GM21786 (cell line): ENCODE results near the gene HIVEP3.

ENCODE experiments used
- ATAC-seq: cut with Tn5 transposase; IDR thresholded peaks from one replicate; pipeline ENCODE4 v1.9.1; 2021; ENCODE audit not compliant: unreplicated experiment

The HIVEP3 gene

DNA sequence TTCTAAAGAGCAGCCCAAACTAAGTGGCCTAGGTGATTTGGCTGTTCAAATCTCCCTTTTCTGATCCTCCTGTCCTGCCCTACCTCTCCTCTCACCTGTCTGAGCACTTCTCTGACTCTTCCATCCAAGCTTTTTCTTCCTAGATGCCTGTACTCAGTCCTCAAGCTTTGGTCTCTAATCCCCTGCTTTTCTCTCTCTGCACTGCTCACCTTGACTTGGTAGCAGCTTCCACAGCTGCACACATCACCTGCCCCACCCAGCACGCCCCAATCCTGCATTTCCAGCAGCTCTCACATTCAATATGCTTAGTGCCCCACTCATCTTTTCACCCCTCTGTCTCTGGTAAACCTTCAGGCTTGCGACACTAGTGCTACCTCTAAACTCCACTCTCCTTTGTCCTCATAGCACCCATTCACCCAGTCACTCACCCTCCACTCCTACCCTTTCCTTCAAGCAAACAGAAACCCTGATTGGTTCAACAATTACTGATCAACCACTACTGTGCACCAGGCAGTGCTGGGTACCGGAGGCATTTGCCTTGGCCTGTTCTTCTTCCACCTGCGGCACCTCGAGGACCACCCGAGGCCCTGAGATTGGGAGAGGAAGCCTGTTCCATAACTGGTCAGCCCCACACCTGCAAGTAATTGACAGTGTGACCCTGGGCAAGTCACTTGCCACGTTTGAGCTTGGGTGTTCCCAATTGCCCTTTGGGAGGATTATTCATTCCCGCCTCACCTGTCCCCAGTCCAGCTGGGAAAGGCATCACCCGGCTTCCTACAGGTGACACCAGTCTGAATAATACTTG is 298.2 kb downstream of the HIVEP3 start:
- ATAC-seq, result no peak

DNA sequence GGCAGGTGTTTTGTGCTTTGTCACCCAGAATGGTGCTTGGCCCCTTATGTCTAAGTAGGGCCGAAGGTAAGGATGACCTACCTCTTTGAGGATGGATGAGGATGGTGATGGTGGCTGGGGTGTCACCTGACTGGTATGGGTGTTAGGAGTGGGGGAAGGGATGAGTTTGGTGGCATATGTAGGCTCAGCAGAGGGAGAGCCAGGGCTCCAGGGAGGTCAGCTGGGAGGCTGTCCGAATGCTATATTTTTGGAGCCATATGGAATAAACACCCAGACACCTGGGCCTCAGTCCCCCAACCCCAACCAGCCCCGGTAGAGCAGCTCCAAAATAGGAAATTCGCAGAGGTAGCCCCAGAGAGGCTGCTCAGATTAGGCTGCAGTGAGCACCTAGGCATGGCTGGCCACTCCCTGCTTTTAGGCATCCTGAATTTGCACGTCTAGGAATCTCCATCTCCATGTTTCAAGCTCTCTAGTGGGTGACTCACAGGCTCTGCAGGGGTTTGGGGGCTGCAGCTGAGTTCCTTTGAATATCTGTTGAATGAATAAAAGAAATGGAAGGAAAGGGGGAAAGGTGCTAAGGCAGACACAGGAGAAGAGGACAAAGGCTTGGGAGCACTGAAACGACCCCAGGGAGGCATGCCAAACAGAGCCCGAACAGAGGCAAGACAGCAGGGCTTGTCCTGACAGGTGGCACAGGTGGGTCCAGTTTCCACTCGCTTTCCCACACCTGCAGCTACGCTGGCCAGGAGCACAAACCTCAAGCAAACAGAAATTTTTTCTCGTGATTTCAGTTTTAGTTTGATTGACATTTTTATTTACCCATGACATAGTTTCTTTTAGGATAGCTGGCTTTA is 299.0 kb downstream of the HIVEP3 start:
- no peak for ATAC-seq

DNA sequence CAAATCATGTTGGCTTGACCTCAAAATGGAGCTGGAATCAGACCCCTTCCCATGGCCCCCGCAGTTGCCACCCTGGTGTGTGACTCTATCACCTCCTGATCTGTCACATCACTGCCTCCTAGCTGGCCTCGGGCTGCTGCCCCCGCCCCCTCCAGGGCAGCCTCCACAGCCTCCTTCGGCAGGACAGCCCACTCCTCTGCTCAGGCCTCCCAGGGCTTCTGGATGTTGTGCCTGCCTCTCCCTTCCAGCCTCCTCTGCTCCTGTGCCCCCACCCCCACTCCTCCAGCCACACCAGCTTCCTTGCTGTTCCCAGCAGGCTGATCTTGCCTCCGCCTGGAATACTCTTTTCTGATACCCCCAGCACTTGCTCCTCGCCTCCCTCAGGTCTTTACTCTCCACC is 299.9 kb downstream of the HIVEP3 start:
- no peak for ATAC-seq

DNA sequence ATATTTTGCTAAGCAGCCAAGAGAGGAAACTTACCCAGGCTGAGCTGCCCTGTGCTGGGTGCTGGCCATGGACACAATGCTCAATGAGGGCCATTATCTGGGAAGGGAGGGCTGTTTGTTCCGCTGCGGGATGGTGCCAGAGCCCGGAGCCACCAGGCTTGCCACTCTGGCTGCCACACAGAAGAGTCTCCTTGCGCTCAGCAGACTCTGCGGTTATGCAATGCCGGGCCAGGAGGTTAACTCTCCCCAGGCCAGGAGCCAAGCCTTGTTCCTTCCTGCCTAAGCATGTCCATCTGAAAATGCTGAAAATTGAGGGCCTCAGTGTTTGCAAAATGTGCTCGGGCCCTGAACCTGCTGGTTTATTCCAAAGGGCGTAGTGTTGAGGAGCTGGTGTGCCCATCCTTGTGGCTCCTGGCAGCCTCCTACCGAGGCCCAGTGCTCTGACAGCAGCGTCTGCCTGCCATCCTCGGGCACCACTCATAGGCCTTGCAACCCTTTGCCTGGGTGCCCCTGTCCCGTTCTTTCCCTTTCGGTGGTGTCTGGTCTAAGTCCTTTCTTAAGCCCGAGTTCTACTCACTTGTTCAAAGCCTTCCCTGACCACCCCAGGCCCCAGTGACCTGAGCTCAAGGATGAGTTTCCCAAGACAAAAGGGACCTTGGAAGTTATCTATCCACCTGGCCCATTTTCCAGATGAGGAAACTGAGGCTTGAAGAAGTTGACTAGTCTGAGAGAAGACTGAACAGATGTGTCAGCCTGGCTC is 300.5 kb downstream of the HIVEP3 start:
- no peak for ATAC-seq

DNA sequence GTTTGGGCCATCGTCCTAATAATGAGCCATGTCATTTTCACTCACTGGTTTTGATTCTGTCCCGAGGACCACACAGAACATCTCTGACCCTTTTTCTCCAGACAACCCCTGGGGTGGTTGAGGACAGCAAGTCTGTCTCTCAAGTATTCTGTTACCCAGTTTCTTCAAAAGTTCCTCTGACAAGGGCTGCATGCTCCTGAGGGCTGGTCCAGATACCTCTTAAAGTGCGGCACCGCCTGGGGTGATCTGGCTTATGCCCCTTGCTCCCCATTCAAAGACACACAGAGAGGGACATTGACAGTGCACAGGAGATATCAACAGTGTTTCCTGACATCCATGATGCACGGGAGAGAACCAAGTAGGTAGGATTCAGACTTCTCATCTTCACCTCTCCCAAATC is 301.4 kb downstream of the HIVEP3 start:
- ATAC-seq, result no peak

DNA sequence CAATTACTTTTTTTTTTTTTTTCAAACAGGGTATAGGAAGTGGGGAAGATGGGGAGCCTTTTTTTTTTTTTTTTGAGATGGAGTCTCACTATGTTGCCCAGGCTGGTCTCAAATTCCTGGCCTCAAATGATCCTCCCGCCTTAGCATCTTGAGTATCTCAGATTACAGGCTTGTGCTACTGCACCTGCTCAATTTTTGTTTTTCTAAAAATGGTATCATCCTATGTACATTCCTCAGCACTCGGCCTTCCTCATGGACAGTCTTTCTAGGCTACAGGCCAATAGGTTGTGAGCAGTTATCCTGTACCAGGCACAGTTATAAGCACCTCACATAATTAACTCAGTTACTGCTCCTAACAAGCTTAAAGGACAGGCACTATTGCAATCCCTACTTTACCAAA is 302.2 kb downstream of the HIVEP3 start:
- no peak for ATAC-seq

DNA sequence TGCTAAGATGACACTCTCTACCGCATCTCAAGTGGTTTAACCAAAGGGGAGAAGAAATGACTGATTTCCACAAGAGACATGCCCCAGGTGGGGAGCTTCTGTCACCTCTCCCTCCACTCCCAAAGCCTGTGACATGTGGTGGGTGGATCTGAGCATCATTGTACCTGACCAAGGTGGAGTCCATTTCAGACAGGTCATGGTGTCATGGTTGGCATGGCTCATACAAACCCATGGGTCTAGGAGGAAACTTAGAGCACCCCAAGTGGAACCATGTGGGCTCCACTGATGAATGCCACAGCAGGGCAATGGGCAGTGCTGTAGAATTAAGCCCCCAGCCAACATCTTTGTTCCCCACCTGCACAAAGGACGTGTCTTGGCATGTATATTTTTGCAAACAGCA is 302.7 kb downstream of the HIVEP3 start:
- ATAC-seq, result no peak

DNA sequence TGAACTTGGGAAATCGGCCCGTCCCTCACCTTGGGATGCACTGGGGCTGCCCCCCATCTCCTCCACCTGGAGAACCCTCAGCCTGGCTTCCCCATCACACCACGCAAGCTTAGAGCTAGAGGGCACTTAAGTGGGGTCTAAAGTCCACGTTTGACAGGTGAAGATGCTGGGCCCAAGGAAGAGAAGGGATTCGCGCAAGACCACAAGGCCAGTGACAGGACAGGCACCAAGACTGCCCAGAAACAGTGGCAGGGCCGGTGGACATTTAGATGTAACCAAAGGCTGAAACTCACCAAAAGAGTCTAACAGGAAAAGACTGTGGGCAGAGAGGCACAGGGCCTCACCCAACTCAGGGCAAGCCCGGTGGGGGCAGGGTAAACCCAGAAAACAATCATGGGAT is 303.4 kb downstream of the HIVEP3 start:
- no peak for ATAC-seq

DNA sequence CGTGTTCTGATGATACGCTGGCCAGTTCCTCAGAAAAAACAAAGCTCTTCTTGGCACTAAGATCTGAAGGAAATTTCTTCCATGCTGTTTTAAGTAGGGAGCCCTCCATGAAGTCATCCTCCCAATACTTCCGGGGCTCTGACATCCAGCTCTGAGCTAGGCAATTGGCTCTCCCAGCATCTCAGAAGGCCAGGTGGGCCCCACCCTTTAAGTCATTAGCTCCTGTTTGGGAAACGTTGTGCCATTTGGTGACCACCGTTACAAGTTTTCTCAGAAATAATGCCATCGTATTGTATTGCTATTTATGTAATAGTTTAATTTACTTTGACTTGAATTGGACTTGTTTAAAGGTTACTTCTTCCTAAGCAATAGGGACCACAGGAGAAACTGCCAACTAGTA is 303.9 kb downstream of the HIVEP3 start:
- no peak for ATAC-seq

DNA sequence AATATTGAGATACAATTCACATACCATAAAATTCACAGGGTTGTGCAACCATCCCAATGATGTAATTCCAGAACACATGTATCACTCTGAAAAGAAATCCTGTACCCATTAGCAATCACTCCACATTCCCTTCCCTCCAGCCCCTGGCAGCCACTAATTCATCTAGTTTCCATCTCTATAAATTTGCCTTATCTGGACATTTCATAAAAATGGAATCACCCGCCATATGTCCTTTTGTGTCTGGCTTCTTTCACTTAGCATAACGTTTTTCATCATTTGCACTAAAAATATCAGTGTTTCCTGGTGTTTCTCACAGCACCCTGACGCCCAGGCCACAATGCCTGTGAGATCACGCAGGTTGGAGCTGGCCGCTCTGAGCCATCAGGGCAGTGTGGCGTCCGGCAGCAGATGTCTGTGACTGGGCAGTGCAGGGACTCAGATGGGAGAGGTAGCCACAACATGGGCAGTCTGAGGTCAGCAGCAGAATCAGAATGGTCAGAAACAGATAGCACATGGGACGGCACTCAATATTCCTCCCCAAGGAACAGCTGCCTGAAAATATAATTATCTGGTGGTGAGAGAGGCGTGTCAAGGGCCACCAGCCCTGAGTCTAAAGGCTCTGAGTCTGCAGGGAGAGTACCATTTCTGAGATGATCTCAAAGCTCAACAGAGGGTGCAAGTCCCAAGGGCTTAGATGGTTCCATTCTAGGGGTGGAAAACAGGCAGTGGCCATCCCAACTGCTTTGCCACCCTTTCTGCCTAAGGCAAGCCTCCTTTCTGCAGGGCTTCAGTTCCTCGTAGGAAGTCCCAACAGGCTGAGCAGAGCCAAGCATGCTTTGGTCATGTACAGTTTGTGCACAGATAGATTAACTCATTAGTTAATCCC is 304.8 kb downstream of the HIVEP3 start:
- no peak for ATAC-seq

DNA sequence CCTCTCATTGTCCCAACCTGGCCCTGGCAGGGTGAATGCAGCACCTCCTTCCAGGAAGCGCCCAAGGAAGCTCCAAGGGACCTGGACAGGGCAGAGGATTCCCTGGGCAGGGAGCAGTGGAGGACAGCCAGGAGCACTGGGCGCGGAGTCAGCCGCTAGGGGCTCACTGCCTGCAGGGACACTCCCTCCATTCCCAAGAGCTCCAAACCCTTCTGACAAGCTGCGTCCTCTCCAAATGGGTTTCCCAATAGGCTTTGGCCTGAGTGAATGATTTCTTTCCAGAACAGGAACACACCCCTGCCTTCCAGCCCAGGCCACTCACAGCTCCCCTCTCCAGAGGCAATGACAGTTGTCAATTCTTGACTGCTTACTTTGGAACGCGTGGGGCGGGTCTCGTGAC is 305.8 kb downstream of the HIVEP3 start:
- ATAC-seq, result no peak

DNA sequence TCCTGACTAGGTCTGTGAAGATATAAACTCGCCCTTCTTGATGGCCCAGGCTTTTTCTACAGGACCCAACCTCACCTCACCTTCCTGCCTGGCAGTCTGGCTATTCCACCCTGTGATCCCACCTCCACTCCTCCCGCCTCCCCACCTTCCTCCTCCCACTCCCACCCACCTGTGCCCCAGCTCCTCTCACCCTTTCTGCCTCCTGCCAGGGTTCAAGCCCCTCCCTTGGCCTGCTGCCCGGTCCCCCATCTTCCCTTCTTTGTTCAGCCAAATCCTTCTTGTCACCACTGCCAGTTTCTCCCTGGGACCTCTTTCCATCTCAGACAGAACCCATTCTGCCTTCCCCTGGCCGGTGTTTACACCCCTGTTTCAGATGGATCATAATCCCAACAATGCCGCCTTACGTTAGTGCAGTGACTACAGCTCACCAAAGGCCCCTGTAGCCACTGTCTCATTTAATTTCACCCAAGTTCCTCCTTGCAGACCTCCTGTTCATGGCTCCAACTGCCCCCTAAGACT is 306.7 kb downstream of the HIVEP3 start:
- ATAC-seq, result no peak

DNA sequence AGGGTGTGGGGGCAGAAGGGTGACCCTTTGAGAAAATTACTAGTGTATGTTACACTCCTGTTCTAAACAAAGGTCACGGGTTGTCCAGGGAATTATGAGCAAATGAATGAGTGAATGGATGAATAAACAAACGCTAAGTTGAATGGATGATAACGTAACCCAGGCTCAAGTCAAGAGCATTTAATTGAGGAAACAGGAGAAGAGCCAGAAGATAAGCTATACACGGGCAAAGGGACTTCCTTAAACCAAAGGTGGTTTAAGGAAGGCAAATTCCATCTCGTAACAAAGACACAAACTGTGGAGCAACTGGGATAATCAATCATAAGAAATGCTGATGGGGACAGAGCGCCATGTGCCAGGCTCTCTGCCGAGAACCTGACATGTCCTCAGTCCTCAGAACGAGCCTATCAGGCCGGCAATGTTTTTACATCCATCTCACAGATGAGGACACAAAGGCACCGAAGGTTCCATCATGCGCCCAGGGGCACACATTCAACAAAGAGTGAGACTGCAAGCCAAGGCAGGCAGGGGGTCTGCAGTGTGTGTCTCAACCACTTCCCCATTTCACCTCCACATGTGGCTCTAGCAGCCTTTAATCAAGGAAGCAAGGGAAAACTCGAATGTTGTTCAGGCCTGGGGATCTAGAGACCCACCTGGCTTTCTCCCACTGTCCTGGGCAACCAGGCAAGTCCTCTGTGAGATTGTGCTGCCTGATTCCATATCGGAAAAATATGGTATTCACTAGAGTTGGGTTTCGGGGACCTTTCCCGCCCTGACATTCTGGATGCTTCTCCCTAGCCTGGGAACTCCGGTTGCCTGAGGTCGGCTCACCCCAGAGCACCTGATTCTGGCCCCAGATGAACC is 307.4 kb downstream of the HIVEP3 start:
- ATAC-seq, result no peak

DNA sequence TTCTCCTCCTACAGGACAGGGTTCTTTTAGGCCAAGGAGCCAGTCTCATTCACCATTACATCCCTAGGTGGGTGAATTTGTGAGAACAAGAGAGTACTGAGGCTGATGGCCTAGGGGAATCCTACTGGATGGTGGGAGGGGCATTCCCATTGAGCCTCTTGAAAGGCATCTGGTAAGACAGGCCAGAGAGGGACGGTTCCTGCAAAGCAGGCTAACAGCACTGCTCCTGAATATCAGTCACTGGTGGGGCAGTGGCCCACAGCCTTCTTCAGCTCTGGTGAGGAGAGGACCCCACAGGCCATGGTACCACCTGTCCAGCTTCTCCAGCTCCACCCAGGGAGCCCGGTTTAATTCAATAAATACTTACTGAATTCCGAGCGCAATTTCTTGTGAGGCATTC is 308.4 kb downstream of the HIVEP3 start:
- no peak for ATAC-seq

DNA sequence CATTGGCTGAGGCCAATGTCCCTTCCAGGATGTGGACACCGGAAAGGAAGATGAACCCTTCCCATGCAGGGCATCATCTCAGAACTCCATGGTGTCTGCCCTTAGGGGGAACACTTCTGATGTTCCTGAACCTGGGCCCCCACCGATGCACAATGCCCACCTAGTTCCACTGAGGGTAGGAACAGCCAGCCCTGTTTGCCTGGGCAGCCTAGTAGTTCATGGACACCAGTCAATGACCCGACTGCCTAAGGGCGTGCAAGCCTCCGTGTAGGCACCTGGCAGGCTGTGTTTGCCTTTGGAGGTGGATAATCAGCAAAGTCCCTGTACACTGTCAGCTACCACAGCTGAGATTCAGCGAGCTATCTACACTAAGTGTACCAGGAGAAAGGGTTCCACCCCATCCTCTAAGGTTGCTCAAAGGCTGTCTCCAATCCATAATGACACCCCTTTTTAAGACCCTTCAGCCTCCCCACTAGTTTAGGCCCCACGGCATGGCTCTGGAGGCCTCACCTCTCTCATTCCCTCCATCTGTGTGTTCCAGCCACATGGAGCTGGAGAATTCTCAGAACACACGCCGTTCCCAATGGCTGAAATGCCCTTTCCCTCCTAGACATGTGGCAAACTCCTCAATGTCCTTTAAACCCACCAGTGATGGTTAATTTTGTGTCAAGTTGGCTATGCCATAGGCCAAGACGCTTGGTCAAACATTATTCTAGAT is 309.4 kb downstream of the HIVEP3 start:
- no peak for ATAC-seq

DNA sequence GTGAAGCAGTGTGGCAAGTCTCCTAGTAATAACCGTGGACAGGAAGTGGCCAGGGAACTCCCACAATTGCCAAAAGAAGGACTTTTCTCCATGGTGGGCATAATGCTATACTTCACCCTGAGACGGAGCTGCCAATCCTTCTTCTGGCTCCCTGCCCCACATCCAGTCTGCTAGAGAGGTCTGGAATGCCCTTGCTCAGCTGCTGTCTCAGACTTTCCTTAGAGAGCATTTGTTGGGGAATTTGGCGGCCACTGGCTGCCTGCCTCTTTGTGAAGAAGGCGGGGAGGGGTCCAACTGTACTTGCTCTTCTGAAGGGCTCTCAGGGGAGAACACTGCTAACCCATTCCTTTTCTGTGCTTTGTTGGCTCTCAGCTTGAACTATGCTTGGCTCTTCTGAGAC is 310.5 kb downstream of the HIVEP3 start:
- ATAC-seq, result no peak

DNA sequence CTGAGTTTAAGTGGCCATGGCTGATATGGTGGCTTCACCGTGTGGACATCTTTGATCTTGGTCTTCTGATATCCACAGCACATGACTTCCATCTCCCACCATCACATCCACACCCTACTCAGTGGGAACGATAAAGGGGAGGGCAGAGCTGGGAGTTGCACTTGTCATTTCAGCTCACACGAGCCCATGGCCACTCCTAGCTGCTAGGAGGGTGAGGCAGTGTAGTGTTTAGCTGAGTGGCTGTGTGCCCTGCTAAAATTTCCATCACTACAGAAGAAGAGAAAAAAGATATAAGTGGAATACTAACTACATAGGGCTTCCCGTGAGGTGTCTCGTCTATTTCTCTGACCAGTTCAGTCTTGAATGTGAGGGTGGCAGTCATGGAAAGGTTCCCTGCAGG is 310.9 kb downstream of the HIVEP3 start:
- no peak for ATAC-seq

DNA sequence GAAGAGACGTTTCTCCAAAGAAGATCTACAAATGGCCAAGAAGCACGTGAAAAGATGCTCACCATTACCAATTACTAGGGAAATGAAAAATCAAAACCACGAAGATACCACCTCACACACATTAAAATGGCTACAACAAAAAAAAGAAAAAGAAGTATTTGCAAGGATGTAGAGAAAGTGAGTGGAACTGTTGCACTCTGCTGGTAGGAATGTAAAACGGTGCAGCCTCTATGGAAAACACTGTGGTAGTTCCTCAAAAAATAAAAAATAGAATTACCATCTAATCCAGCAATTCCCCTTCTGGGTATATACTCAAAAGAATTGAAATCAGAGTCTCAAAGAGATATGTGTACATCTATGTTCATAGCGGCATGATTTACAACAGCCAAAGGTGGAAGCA is 318.8 kb downstream of the HIVEP3 start:
- ATAC-seq, result no peak

DNA sequence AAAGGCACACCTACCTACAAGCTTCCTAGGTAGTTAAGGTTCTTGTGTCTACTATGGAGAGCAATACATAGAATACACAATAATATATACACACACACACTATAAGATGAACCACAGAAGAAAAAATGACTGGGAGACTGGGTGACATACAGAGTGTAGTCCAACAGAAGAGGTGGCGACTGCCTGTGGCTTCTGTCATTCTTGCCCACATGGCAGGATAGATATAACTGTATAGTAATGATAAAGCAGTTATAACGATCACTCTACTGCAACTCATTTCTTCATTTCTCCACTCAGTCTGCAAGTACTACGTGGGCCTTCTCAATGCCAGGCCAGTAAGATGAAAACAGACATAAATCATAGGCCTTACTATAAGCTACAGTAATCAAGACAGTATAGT is 320.4 kb downstream of the HIVEP3 start:
- no peak for ATAC-seq
